Activated naive CD8-positive, alpha-beta T cell treated with anti-CD3 and anti-CD28 coated beads for 36 hours (primary cell): ENCODE data around the gene SLC27A2. TPM values are rescaled to one million over a fixed set of nuclear protein-coding genes. Genes with fewer than 3 reads are reported as not detected.
"Not testable (repeated sequence)": the region's sequence is repeated elsewhere in the genome, so short reads cannot be mapped to it uniquely, and the experiment has no call there.

Experiments
- DNase-seq: peaks from one replicate; pipeline ENCODE4 v3.0.0; 2021
- H3K27ac Mint-ChIP-seq: one replicate; pipeline ENCODE4 v1.8.0; 2022; ENCODE audit warnings: mild to moderate bottlenecking, moderate library complexity, mixed read lengths
- H3K27me3 Mint-ChIP-seq: one replicate; pipeline ENCODE4 v1.8.0; 2022; ENCODE audit warnings: mild to moderate bottlenecking, mixed read lengths
- H3K36me3 Mint-ChIP-seq: one replicate; pipeline ENCODE4 v1.8.0; 2021; ENCODE audit warnings: mild to moderate bottlenecking, mixed read lengths
- H3K4me1 Mint-ChIP-seq: one replicate; pipeline ENCODE4 v1.8.0; 2021; ENCODE audit warnings: mixed read lengths
- H3K4me3 Mint-ChIP-seq: one replicate; pipeline ENCODE4 v1.8.0; 2022; ENCODE audit warnings: mild to moderate bottlenecking, moderate library complexity, mixed read lengths
- H3K9me3 Mint-ChIP-seq: one replicate; pipeline ENCODE4 v1.8.0; 2022; ENCODE audit warnings: mixed read lengths
- total RNA-seq, 2 experiments: library from RNA; stranded (reverse); gene quantifications; one replicate each; pipeline ENCODE4 v1.2.3, GENCODE V29; 2021

The SLC27A2 gene
- total RNA-seq, 2 experiments from 2014 or later, result 15.0 to 16.0 TPM

DNA sequence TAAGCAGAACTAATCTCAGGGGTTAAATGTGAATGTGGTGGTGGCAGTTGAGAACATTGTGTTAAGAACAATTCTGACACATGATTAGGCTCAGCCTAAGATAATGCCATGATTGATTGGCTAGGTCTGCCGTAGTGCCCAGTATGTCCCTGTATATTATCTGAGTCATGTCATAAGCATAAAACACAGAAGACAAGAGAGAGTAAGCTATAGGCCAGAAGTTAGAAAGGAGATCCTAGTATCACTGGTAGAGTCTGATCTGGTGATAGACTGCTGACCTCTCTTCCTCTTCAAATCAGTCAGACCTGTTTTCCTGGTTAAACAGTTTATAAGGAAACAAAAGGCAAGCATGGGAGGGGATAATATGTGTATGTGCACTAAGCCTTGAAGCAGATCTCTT is 32.9 kb upstream of the SLC27A2 start:
- Mint-ChIP-seq H3K4me3 (no peak overlapping the region), H3K27me3 (no peaks in the 10 kb centered on the region), H3K27ac (no peak overlapping the region), H3K4me1 (peaks cover 9% of the 10 kb centered on the region), H3K9me3 (no peaks in the 10 kb centered on the region), H3K36me3 (no peaks in the 10 kb centered on the region)
- no peak for DNase-seq

DNA sequence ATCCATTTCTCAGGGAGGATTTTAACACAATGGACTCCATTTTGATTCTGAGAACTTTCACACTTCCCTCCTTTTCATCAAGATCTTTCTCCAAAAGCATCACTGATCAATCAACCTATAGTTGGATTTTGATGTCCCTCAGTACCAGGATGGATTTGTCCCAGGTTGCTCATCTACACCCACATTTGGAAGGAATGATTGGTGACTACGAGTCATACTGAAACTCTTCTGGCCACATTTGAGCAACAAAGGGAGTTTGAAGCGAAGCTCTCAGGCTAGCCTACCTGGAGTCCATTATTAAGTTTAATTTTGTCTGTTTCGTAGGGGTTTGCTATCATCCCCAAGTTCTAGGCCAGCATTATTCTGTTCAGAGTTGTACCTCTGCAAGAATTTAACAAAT is 31.6 kb upstream of the SLC27A2 start:
- no peak for DNase-seq
- no peaks in the 10 kb centered on the region for H3K9me3 Mint-ChIP-seq
- H3K36me3 Mint-ChIP-seq, result no peaks in the 10 kb centered on the region
- H3K27me3 Mint-ChIP-seq, result no peaks in the 10 kb centered on the region
- H3K4me3 Mint-ChIP-seq, result no peak overlapping the region
- peaks cover 9% of the 10 kb centered on the region for H3K4me1 Mint-ChIP-seq
- H3K27ac Mint-ChIP-seq, result no peak overlapping the region

DNA sequence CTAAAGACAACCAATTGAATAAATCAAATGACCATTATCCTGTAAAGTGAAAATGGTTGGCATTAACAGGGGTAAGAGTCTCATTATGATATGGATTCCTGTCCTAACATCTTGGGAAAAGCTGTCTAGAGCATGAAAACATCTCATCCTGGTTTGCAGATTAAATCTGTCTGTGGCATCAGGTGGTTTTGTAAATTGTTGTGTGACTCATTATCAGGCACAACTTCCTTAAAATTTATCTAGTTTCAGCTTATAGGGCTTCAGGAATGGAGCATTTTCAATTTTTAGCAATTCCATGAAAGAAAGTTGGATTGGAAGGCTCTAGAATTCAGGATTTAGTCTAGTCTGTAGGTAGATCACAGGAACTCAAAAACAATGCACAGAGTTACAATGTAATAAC is 31.1 kb upstream of the SLC27A2 start:
- H3K4me3 Mint-ChIP-seq, result no peak overlapping the region
- H3K27me3 Mint-ChIP-seq, result no peaks in the 10 kb centered on the region
- DNase-seq, result no peak
- no peaks in the 10 kb centered on the region for H3K9me3 Mint-ChIP-seq
- peaks cover 6% of the 10 kb centered on the region for H3K4me1 Mint-ChIP-seq
- H3K27ac Mint-ChIP-seq, result no peak overlapping the region
- no peaks in the 10 kb centered on the region for H3K36me3 Mint-ChIP-seq

DNA sequence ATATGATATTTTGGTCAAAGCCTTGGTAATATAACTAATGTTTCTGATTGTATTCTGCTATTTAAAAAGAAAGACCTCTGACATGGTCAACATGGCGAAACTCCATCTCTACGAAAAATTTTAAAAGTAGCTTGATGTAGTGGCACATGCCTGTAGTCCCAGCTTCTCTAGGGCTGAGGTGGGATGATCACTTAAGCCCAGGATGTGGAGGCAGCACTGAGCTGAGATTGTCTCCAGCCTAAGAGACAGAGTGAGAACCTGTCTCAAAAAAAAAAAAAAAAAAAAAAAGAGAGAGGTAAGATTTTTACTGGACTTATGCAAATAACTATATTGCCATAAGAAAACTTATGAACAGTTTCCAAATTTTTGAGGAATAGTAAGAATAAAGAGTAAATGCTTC is 30.5 kb upstream of the SLC27A2 start:
- H3K27me3 Mint-ChIP-seq, result no peaks in the 10 kb centered on the region

DNA sequence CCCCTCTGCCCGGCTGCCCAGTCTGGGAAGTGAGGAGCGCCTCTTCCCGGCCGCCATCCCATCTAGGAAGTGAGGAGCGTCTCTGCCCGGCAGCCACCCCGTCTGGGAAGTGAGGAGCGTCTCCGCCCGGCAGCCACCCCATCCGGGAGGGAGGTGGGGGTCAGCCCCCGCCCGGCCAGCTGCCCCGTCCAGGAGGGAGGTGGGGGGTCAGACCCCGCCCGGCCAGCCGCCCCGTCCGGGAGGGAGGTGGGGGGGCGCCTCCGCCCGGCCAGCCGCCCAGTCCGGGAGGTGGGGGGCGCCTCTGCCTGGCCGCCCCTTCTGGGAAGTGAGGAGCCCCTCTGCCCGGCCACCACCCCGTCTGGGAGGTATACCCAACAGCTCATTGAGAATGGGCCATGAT is 23.8 kb upstream of the SLC27A2 start:
- H3K36me3 Mint-ChIP-seq, result not testable (repeated sequence)

More for the DNA sequence above, 30.5 kb upstream of the SLC27A2 start:
- DNase-seq, result no peak
- Mint-ChIP-seq H3K4me1 (peaks cover 5% of the 10 kb centered on the region), H3K4me3 (no peak overlapping the region), H3K9me3 (no peaks in the 10 kb centered on the region), H3K27ac (no peak overlapping the region), H3K36me3 (no peaks in the 10 kb centered on the region)

DNA sequence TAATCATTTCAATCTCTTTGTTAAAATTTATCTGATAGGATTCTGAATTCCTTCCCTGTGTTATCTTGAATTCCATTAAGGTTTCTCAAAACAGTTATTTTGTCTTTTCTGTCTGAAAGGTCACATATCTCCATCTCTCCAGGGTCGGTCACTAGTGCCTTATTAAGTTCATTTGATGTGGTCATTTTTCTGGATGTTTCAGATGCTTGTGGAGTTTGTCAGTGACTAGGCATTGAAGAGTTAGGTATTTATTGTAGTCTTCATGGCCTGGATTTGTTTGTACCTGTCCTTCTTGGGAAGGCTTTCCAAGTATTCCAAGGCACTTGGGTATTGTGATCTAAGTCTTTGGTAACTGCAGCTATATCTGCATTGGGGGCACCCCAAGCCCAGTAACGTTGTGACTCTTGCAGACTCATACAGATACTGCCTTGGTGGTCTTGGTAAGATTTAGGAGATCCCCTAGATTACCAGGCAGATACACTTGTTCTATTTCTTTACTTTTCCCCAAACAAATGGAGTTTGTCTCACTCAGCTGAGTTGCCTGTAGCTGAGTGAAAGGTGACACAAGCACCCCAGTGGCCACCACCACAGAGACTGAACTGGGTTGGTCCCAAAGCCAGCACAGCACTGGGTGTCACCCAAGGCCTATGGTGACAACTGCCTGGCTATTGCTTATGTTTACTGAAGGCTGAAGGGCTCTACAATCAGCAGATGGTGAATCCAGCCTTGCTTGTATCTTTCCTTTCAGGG is 18.9 kb upstream of the SLC27A2 start:
- no peak for DNase-seq
- Mint-ChIP-seq H3K4me3 (no peak overlapping the region), H3K27me3 (peaks cover 43% of the 10 kb centered on the region), H3K4me1 (no peaks in the 10 kb centered on the region), H3K9me3 (peaks cover 1% of the 10 kb centered on the region), H3K36me3 (no peaks in the 10 kb centered on the region), H3K27ac (no peak overlapping the region)

More for the DNA sequence above, 23.8 kb upstream of the SLC27A2 start:
- H3K4me1 Mint-ChIP-seq, H3K4me3 Mint-ChIP-seq, H3K27ac Mint-ChIP-seq, DNase-seq: not testable (repeated sequence)
- peaks cover 11% of the 10 kb centered on the region for H3K9me3 Mint-ChIP-seq
- peaks cover 22% of the 10 kb centered on the region for H3K27me3 Mint-ChIP-seq

DNA sequence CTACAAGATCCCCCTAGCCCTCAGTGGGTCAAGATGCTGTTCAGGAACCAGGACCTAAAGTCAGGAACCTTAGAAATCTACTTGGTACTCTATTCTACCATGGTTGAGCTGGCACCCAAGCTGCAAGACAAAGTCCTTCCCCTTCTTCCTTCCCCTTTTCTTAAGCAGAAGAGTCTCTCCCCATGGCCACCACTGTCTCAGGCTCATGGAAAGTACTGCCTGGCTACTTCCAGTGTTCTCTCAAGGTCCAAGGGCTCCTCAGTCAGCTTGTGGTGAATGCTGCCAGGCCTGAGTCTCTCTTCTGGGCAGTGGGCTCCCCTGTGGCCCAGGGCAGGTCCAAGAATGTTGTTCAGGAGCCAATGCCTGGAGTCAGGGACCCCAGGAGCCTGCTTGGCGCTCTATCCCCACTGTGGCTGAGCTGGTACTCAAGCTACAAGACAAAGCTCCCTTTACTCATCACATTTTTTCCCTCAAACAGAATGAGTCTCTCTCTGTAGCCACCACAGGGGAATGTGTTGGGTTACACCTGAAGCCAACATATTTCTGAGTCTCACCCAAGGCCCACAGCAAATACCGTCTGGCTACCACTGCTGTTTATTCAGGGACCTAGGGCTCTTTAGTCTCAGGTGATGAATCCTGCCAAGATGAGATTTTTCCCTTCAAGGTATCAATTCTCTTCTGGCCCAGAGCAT is 18.1 kb upstream of the SLC27A2 start:
- H3K4me3 Mint-ChIP-seq, result no peak overlapping the region
- H3K4me1 Mint-ChIP-seq, result no peaks in the 10 kb centered on the region
- peaks cover 46% of the 10 kb centered on the region for H3K27me3 Mint-ChIP-seq
- H3K27ac Mint-ChIP-seq, result no peak overlapping the region
- peaks cover 1% of the 10 kb centered on the region for H3K9me3 Mint-ChIP-seq
- DNase-seq, result no peak
- no peaks in the 10 kb centered on the region for H3K36me3 Mint-ChIP-seq

DNA sequence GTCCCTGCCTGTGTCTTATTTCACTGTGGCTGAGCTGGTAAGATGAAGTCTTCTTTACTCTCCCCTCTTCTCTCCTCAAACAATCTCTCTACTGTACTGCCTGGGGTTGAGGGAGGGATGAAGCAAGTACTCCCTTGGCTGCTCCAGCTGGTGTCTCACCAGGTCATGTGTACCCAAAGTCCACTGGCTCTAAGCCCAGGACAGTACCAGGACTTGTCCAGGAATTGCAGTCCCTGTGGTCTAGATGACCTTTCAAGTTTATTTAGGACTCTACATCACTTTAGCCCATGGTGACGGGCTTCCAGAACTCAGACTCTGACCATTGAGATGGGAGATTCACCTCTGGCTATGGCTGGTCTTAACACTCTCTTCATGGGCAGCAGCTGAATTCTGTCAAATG is 17.5 kb upstream of the SLC27A2 start:
- DNase-seq, result no peak
- Mint-ChIP-seq H3K36me3 (no peaks in the 10 kb centered on the region), H3K4me3 (no peak overlapping the region), H3K4me1 (no peaks in the 10 kb centered on the region), H3K9me3 (no peaks in the 10 kb centered on the region), H3K27me3 (peaks cover 50% of the 10 kb centered on the region), H3K27ac (no peak overlapping the region)

DNA sequence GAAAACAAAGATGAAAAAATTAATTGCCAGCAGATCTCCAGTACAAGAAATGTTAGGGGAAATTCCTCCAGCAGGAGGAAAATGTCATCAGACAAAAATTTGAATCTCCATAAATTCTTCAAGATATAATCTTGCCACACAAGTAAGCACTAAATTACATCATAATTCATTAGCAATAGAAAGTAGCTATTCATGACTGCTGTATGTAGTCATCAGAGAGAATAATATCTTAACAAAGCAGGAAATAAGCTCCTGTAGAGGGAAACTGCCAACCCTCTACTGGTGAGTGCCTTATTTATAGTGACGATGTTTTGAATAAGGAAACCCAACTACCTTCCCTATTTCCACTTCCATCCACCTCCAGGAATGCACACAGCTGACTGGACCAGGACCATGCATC is 15.8 kb upstream of the SLC27A2 start:
- Mint-ChIP-seq H3K36me3 (no peaks in the 10 kb centered on the region), H3K9me3 (no peaks in the 10 kb centered on the region), H3K4me1 (no peaks in the 10 kb centered on the region), H3K27ac (no peak overlapping the region), H3K27me3 (peaks cover 51% of the 10 kb centered on the region), H3K4me3 (no peak overlapping the region)
- no peak for DNase-seq

DNA sequence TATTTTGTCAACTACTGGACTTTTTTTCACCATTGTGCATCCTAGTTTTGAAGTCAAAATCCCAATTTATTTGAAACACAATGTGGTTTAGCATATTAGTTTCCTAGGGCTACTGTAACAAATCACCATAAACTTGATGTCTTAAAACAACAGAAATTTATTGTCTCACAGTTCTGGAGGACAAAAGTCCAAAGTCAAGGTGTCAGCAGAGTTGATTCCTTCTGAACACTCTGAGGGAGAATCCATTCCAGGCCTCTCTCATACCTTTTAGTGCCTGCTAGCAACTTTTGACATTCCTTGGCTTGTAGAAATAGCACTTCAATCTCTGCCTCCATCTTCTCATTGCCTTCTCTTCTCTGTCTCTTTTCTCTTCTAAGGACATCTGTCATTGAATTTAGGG is 14.9 kb upstream of the SLC27A2 start:
- Mint-ChIP-seq H3K27me3 (peaks cover 45% of the 10 kb centered on the region), H3K4me3 (no peak overlapping the region), H3K4me1 (no peaks in the 10 kb centered on the region), H3K27ac (no peak overlapping the region), H3K9me3 (peaks cover 6% of the 10 kb centered on the region), H3K36me3 (peaks cover 2% of the 10 kb centered on the region)
- DNase-seq, result no peak

DNA sequence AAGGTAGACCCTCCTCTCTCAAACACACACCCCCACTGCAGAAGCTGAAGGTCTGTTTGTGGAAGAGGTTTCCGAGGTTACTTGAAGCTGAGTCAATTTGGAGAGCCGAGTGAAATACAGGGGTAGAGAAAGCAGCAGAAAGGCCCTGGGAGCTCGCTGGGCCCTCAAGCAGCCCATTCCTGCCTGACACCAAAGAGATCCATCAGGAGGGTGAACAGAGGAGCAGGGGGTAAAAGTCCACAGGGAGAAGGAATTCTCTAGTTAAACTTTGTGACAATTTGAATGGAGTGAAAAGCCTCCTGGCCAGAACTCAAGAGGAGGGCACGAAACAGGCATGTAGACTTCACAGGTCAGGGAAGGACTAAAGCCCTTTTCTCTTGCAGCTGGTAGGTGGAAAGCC is 13.6 kb upstream of the SLC27A2 start:
- no peaks in the 10 kb centered on the region for H3K4me1 Mint-ChIP-seq
- no peak overlapping the region for H3K27ac Mint-ChIP-seq

DNA sequence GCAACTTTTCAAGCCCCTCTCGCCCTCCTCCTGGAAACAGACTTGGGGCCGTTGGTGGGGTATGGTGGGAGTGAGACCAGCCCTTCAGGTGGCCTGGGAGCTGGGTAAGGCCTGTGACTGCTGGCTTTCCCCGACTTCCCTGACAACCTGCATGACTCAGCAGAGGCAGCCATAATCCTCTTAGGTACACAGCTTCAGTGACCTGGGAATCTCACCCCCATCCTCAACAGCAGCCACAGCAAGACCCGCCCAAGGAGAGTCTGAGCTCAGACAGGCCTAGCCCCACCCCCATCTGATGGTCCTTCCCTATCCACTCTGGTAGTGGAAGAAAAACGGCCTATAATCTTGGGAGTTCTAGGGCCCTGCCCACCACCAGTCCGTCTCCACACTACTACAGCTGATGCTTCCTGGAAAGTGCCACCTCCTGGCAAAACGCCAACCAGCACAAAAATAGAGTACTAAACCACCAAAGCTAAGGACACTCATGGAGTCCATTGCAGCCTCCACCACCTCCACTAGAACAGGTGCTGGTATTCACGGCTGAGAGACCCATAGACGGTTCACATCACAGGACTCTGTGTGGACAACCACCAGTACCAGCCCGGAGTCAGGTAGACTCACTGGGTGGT is 13.1 kb upstream of the SLC27A2 start:
- no peak overlapping the region for H3K27ac Mint-ChIP-seq
- H3K9me3 Mint-ChIP-seq, result peaks cover 6% of the 10 kb centered on the region
- no peaks in the 10 kb centered on the region for H3K4me1 Mint-ChIP-seq

More for the DNA sequence above, 13.6 kb upstream of the SLC27A2 start:
- peaks cover 2% of the 10 kb centered on the region for H3K36me3 Mint-ChIP-seq
- DNase-seq, result no peak
- peaks cover 6% of the 10 kb centered on the region for H3K9me3 Mint-ChIP-seq
- no peak overlapping the region for H3K4me3 Mint-ChIP-seq
- peaks cover 38% of the 10 kb centered on the region for H3K27me3 Mint-ChIP-seq

DNA sequence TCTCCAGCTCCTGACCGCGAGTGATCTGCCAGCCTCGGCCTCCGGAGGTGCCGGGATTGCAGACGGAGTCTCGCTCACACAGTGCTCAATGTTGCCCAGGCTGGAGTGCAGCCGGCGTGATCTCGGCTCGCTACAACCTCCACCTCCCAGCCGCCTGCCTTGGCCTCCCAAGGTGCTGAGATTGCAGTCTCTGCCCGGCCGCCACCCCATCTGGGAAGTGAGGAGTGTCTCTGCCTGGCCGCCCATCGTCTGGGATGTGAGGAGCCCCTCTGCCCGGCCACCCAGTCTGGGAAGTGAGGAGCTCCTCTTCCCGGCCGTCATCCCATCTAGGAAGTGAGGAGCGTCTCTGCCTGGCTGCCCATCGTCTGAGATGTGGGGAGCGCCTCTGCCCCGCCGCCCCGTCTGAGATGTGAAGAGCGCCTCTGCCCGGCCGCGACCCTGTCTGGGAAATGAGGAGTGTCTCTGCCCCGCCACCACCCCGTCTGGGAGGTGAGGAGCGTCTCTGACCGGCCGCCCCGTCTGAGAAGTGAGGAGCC is 9.6 kb upstream of the SLC27A2 start:
- not testable (repeated sequence) for H3K4me1 Mint-ChIP-seq, H3K4me3 Mint-ChIP-seq, H3K36me3 Mint-ChIP-seq, DNase-seq, H3K27ac Mint-ChIP-seq, H3K9me3 Mint-ChIP-seq
- peaks cover 41% of the 10 kb centered on the region for H3K27me3 Mint-ChIP-seq

More for the DNA sequence above, 13.1 kb upstream of the SLC27A2 start:
- Mint-ChIP-seq H3K4me3 (no peak overlapping the region), H3K36me3 (peaks cover 2% of the 10 kb centered on the region), H3K27me3 (peaks cover 38% of the 10 kb centered on the region)
- DNase-seq, result no peak

DNA sequence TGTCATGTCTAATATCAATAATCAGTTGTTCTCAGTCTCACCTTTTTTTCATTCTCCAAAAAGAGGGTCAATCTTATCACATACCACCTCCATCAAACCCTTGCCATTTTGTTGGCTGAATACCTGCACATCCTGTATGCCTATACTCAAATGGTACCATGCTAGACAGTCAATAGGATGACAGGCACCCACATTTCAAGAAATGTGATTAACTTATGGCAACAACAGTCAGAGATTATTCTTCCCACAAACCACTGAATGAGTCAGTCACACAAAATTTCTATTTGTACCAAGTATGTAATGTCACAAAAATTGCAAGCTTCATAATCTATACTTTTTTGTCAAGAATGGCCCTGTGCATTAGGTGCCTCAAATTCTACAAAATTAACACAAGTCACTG is 5.1 kb upstream of the SLC27A2 start:
- Mint-ChIP-seq H3K4me1 (peaks cover 10% of the 10 kb centered on the region), H3K27ac (no peak overlapping the region), H3K27me3 (peaks cover 46% of the 10 kb centered on the region), H3K36me3 (no peaks in the 10 kb centered on the region), H3K9me3 (peaks cover under 1% of the 10 kb centered on the region), H3K4me3 (no peak overlapping the region)
- DNase-seq, result no peak

DNA sequence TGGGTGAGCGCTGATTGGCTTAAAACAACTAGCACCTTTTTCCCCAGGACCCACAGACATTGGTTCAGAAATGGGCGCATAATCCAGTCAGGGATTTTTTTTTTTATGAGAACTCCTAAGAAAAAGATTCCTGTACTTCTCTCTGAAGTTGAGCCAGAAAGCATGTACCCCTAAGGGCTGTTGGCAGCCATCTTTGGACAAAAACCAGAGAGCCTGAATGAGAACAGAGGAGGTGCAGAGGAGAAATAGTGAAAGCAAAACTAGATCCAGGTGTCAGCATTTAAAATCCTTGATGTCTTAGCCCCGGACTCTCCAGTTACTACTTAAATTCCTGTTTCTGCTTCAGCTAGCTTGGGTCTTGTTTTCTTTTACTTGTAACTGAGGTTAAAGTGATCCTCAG is 1.9 kb upstream of the SLC27A2 start:
- no peak for DNase-seq
- Mint-ChIP-seq H3K27me3 (peaks cover 58% of the 10 kb centered on the region), H3K4me1 (peaks cover 25% of the 10 kb centered on the region), H3K36me3 (peaks cover 4% of the 10 kb centered on the region), H3K9me3 (no peaks in the 10 kb centered on the region), H3K27ac (no peak overlapping the region), H3K4me3 (no peak overlapping the region)
